AG08395 (cell line): ENCODE data around the gene PDAP1.
"Not testable (repeated sequence)": the region's sequence is repeated elsewhere in the genome, so short reads cannot be mapped to it uniquely, and the experiment has no call there.

ENCODE experiments used
- DNase-seq: peaks from one replicate; pipeline ENCODE4 v3.0.0; 2012; ENCODE audit warnings: mixed read lengths, low spot score

Gene PDAP1

DNA sequence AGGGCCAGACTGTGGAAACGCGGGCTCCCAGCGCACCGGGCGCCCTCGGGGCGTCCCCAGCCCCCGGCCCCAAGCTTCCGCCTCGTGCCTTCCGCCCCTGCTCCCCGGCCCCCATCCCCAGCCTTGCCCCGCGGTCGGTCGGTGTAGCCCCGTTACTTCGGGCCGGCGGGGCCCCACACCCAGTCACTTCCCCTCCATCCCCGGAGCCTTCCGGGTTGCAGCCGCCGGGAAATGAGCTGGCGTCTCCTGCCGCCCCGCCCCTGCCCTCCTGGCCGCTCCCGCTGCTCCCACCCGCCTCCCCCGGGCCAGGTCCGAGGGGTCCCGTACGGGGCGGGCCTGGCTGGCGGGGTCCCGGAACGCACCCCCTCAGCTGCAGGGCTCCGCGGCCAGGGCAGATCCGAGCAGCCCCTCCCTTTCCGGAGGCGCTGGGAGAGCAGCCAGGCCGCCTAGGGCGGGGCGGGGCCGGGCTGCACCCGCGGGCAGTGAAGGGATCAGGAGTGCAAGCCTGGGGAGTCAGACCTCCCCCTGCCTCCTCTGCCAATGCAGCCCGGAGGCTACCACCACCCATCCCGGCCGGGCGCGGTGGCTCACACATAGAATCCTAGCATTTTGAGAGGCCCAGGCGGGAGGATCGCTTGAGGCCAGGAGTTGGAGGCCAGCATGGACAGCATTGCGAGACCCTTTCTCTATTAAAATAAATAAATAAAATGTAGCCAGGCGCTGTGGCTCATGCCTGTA, 33.2 kb downstream of the PDAP1 start:
- DNase-seq = peak; percentile 90

DNA sequence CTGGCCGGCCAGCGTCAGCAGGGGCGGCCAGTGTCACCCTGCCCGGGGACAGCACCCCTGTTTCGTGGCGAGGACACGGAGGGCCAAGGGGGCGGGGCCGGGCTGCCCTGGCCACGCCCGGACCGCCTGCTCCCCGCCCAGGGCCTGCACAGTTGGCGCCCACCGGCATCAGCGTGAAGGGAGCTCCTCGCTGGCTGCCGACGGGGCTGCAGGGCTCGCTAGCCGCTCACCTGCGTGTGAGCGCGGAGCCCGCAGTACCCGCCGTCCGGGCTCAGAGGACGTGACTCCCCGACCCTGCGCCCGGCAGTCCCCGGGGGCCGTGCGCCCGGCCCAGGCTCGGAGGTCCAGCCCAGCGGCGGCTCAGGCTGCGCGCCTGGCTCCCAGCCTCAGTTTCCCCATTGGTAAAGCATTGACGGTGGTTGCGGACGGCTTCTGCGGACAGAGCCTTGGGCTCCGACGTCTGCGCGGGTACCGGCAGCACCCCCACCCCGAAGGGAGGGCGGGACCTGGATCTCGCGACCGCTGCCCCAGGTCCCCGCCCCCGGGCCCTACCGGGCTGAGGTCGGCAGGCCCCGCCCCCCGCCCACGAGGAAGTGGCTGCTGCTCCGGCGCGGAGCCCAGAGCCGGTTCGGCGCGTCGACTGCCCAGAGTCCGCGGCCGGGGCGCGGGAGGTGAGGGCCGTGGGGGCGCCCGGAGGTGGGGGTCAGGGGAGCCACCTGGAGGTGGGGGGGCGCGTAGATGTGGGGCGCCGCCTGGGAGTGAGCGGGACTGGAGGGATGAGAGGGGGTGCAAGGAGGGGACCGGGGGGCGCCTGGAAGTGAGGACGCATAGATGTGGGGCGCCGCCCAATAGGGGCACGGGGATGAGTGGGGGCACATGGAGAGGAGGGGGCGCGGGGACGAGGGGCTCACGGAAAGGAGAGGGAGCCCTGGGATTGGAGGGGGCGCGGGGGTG, 34.0 kb downstream of the PDAP1 start, which contains the start of gene ARPC1B:
TSS of gene ARPC1B (plus strand) at position 620 of the 954 bp plus-strand sequence. CDS start 10,985 bp downstream, outside the sequence.
- peak; percentile 94 for DNase-seq

DNA sequence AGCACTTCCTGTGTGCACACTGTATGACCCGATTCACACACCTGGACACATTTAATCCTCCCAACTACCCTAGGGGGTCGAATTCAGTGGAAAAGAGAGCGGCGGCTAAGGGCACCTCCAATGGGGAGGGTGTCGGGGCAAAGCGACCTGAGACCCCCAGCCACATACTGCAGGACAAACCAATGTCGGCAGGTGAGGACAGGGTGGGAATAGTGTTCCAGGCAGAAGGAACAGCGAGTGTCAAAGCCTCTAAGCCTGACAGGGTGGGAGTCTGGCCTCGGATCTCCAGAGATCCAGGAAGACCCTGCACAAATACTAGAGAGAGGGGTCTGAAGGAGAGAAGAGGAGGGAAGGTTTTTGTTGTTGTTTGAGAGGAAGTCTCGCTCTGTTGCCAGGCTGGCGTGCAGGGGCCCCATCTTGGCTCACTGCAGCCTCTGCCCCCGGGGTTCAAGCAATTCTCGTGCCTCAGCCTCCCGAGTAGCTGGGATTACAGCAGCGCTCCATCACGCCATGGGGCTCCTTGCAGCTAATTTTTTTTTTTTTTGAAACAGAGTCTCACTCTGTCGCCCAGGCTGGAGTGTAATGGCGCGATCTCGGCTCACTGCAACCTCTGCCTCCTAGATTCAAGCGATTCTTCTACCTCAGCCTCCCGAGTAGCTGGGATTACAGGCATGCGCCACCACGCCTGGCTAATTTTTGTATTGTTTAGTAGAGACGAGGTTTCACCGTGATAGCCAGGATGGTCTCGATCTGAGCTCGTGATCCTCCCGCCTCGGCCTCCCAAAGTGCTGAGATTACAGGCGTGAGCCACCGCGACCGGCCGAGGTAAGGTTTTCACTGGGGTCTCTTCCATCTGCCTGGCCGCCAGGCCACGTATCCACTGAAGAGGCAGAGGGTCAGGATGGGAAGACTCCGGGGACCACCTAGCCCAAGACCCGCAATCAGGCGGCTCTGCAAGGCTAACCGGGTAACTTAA, 35.0 kb downstream of the PDAP1 start:
- DNase-seq = no peak

DNA sequence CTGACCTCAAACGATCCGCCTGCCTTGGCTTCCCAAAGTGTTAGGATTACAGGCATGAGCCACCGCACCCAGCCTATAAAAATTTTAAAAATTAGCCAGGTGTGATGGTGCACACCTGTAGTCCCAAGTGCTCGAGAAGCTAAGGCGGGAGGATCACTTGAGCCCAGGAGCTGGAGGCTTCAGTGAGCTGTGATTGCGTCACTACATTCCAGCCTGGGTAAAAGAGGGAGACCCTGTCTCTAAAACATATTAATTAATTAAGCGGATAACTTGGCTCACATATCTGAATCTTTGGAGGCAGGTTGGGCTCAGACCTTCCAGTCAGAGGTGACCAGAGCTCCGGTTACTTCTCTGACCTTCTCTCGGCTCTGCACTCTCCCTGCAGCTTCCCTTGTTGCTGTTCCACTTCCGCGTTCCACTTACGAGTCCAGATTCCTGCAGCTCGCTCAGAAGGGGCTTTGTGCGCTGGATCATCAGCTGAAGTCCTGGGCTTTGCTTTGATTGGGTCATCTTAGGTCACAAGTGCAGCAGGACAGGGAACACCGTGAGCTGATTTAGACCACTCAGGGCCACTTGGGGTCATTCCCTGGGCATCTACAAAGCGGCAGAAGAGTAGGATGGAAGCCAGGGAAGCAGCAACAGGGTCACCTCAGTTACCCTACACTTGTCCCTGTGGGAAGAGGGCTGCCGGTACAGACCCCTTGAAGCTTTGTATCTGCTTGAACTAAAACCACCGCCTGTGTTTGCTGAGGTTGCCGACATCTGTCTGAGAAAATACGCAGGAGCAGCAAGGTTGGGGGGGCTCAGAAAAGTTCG, 35.9 kb downstream of the PDAP1 start:
- peak; percentile 62 for DNase-seq

DNA sequence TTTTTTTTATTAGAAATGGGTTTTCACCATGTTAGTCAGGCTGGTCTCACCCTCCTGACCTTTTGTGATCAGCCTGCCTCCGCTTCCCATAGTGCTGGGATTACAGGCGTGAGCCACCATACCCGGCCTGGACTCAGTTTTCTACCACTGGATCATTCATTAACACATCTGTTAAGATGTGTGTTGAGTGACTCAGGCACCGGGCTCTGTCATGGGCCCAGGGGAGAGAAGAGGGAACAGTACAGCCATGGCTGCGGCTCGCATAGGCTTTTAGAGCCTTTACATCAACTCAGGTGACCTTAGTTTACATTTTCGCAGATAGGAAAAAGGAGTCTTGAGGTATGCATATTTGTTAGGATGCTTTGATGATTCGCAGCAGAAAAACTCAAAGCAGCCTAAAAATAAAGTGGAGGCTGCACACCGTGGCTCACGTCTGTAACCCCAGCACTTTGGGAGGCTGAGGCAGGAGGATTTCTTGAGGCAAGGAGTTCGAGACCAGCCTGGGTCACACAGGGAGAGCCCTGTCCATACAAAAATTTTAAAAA, 36.9 kb downstream of the PDAP1 start:
- DNase-seq = no peak

DNA sequence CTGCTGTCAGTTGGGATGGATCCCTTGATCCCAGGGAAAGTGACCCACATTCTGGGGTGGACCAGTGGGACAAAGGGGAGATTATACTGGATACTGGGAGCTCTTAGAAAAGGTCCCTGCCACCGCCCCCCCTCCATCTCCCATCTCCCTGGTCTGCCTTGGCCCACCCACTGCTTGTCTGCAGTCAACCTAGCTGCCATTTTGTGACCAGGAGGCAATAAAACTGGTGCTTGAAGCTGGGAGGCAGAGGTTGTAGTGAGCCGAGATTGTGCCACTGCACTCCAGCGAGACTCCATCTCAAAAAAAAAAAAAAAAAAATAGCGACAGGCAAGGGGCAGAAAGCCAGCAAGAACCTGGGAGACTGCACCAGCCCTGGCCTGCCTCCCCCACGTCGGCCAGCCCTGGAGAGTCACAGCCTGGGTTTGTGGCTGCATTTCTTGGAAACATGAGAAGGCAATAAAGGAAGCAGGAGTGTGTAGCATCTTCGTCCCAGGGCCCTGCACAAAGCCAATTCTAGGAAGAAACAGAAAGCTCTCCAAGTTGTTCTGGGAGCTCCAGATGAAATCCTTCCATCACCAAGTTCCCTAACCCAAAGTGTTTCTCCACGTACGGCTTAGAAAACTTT, 38.5 kb downstream of the PDAP1 start:
- no peak for DNase-seq

DNA sequence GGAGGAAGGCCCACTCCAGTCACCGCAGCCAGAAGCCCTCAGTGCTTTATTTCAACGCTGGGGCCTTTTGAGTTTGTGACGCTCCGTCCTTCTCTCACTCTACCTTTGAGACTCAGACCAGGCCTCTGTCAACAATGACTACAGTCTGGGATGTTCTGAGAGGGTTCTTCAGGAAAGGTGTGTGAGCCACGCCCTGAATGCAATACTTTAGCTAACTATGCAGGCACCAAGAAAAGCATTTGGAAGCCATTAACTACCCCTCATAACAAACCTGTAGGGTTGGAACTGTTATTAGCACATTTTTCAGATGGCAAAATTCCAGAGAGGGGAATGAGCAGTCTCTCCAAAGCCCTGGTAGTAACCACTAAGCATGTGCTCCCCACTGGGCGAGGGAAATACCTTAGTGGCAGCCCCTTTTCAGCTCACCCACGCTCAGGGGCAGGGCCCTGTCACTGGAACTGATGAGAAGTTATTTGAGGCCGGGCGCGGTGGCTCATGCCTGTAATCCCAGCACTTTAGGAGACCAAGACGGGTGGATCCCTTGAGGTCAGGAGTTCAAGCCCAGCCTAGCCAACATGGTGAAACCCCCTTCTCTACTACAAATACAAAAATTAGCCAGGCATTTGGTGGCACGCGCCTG, 39.5 kb downstream of the PDAP1 start:
- DNase-seq = no peak

DNA sequence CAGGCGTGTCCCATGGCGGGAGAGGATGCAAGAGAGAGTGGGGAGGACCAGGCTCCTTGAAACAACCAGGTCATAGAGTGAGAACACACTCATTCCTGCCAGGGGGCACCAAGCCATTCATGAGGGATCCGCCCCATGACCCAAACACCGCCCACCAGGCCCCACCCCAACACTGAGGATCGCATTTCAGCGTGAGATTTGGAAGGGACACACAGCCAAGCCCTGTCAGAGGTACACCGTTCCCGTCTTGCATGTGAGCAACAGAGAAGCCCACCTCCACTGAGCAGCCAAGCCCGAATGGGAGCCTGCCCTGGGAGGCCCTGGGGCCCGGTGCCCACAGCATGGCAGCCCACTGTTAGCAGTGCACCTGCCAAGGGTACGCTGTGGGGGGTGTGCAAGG, 41.8 kb downstream of the PDAP1 start:
- no peak for DNase-seq

DNA sequence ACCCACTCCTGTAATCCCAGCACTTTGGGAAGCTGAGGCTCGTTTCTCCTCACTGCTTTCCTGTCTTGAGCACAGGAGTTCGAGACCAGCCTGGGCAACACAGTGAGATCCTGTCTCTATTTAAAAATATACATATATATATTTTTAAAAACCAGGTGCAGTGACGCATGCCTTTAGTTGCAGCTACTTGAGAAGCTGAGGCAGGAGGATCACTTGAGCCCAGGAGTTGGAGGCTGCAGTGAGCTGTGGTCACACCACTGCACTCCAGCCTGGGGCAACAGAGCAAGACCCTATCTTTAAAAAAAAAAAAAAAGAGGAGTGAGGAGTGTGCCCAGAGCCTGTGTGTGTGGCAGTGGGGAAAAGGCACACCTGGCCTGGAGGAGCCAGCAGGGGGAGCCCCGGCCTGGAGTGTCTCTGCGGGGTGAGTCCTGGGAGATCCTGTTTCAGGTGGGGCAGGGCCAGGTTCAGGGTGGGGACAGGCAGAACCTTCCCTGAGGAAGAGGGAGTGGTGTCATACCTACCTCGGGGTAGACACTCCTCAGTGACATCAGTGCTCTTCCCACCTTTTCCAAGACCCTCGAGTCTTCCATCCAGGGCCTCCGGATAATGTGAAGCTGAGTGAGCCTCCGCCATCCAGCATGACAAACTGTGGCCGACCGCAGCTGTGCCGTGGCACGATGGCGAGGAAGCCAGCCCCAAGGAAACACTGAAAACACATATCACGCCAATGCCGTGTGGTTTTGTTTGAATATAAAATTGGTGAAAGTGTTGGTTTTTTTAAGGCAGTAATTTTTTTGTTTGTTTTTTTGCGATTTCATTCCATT, 42.9 kb downstream of the PDAP1 start:
- DNase-seq = no peak

DNA sequence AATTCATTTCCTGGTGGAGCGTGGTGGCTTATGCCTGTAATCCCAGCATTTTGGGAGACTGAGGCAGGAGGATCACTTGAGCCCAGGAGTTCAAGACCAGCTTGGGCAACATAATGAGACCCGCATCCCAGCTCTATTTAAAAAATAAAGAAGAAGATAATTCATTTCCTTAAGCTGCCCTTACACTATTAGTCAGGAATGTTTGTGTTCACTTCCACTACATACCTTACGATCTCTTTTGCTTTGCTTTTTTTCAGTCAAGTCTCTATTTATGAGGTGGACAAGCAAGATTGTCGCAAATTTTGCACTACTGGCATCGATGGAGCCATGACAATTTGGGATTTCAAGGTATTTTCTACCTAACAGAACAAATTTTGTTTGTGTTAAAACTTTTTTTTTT, 45.1 kb downstream of the PDAP1 start:
- no peak for DNase-seq

DNA sequence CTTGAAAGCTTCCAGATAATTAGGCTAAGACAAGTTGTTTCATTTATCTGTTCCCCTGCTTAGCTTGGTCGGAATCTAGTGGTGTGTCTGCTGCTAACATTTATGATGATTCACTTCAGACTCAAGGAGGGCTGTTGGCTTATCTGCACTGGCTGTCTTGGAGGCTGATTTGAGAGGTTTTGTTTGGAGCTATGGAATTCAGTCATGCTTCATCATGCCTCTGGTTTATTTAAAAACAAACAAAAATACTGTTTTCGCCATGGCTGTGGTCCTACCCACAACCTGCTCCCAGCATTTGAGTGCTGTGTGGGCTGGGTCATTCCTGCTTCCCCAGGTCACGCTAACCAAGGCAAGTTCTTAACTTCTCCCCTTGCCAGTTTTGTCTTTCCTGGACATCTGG, 45.6 kb downstream of the PDAP1 start:
- peak; percentile 82 for DNase-seq

DNA sequence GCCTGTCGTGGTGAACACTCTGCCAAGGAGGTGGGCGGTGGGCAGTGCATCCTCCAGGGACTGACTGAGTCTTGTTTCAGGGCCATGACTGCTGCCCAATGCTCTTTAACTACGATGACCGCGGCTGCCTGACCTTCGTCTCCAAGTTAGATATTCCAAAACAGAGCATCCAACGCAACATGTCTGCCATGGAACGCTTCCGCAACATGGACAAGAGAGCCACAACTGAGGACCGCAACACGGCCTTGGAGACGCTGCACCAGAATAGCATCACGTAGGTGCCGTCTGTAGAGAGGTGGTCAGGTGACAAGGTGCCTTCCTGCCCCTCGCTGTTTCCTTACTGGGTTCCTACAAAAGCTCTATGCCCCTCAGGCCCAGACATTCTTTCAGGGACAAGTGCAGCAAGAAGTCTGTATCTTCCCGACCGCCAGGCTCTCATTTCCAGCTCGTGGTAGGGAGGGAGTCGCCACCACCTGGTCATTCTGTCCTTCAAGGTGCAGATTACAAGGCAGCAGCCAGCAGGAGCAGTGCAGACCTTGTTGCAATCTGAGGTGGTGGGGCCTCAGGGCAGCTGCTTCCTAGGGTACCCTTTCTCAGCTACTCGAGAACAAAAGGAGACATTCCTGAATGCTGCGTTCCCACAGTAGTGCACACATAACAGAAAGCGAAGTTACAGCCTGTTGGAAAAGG, 48.8 kb downstream of the PDAP1 start:
- no peak for DNase-seq

DNA sequence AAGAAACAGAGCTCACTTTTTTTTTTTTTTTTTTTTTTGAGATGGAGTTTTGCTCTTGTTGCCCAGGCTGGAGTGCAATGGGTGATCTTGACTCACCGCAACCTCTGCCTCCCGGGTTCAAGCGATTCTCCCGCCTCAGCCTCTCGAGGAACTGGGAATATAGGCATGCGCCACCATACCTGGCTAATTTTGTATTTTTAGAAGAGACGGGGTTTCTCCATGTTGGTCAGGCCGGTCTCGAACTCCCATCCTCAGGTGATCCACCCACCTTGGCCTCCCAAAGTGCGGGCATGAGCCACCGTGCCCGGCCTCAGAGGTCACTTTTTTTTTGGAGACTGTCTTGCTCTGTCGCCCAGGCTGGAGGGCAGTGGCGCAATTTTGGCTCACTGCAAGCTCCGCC, 49.9 kb downstream of the PDAP1 start:
- DNase-seq = not testable (repeated sequence)

DNA sequence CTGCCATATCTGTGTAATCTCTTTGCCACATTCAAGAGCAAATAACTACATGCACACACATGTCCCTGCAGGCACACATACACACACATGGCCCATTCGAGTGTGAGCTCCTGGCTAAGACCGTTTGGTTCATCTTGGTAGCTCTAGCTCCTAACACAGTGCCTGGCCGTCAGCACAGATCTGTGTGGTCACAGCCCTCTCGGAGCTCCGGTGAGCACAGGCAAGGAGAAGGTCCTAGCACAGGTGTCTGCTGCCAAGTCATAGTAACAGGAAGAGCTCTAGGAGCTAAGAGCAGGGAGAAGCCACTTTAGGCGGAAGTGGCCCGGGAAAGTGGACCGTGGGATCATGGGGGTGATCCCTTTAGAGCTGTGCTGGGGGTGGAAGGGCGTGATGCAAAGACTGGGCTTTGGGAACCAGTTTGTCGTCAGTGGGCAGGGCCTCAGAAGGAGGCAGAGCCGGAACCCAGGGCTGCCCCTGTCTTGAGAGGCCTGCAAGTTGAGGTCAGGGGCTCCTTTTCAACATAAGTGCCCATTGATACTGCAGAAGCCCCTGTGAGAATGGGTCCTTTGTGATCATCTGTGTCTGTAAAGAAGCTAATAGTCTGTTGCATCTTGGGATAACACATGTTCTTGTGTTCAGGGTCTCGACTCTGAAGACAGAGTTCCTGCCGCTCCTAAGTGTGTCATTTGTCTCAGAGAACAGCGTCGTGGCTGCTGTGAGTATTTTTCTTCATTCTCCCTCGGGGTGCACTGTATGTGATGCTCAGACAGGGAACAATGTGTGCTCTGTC, 50.5 kb downstream of the PDAP1 start:
- no peak for DNase-seq

DNA sequence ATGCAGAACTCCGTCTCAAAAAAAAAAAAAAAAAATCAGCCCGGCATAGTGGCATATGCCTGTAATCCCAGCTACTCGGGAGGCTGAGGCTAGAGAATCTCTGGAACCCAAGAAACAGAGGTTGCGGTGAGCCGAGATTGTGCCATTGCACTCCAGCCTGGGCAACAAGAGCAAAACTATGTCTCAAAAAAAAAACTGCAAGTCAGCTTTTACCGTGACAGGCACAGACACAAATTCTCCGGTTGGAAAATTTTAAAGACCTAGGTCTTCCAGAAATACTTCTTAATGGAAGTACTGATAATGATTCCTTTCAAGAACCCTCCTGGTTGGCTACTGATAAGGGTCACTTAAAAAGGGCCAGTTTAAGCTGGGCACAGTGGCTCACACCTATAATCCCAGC, 53.3 kb downstream of the PDAP1 start:
- DNase-seq = no peak

DNA sequence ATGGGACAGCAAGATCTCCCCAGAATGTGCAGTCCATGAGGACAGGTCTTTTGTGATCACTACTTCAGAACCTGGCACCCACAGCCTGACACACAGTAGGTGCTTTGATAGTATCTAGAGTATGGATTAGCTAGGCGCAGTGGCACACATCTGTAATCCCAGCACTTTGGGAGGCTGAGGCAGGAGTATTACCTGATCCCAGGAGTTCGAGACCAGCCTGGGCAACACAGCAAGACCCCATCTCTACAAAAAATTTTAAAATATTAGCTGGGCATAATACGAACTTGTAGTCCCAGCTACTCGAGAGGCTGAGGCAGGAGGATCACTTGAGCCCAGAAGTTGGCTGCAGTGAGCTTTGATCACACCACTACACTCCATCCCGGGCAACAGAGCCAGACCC, 56.1 kb downstream of the PDAP1 start:
- DNase-seq = no peak

DNA sequence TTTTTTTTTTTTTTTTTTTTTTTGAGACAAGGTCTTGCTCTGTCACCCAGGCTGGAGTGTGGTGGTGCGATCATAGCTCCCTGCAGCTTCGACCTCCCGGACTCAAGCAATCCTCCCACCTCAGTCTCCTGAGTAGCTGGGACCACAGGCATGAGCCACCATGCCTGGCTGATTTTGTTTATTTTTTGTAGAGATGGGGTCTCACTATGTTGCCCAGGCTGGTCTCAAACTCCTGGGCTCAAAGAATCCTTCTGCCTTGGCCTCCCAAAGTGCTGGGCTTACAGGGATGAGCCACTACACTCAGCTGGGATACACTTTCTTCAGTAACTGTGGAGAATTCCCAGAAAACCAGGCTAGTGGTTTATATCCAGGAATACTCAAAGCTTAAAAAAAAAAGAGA, 57.8 kb downstream of the PDAP1 start:
- DNase-seq = not testable (repeated sequence)
